Measurements from ENCODE around the gene SEMA4D. TPM values are rescaled to one million over a fixed set of nuclear protein-coding genes. Genes with fewer than 3 reads are reported as not detected.

SEMA4D gene
- total and polyA plus RNA-seq, 7 donors = 1.4 to 35.1 (median 4.6) TPM

GRCh38 chr9:89492586-89492985 is 5.3 kb downstream of the SEMA4D start:
- no peak overlapping the region for H3K27ac ChIP-seq
- no peaks in the 10 kb centered on the region for H3K36me3 ChIP-seq
- 94 to 98% methylated on average over 9 of the region's 9 CpGs for WGBS, 2 donors
- no peak for DNase-seq
- intact Hi-C loops (cut with DNase I) = no loop called here
- no peak for TF ChIP-seq POLR2AphosphoS5 (IDR thresholded peaks at IDR 0.05)
- no peak for TF ChIP-seq EP300 (IDR thresholded peaks at IDR 0.05)
- no peak for TF ChIP-seq POLR2A (IDR thresholded peaks at IDR 0.05)
- no peak for TF ChIP-seq CTCF (IDR thresholded peaks at IDR 0.05)
- no peaks in the 10 kb centered on the region for H3K27me3 ChIP-seq
- H3K9me3 ChIP-seq = no peaks in the 10 kb centered on the region
- H3K4me3 ChIP-seq = no peak overlapping the region
- peaks cover 0 to 13% (median 7%) of the 10 kb centered on the region in 4 donors for H3K4me1 ChIP-seq

GRCh38 chr9:89491694-89492093 is 6.2 kb downstream of the SEMA4D start:
- Histone ChIP-seq H3K9me3 (no peaks in the 10 kb centered on the region), H3K4me3 (no peak overlapping the region), H3K27ac (no peak overlapping the region), H3K4me1 (peaks cover 0 to 4% (median under 1%) of the 10 kb centered on the region in 4 donors), H3K36me3 (no peaks in the 10 kb centered on the region), H3K27me3 (no peaks in the 10 kb centered on the region)
- WGBS, 2 donors = 80 to 89% methylated on average over 9 of the region's 9 CpGs
- DNase-seq = no peak
- intact Hi-C loops (cut with DNase I) = no loop called here
- TF ChIP-seq POLR2A (IDR thresholded peaks at IDR 0.05) (no peak), POLR2AphosphoS5 (IDR thresholded peaks at IDR 0.05) (no peak), EP300 (IDR thresholded peaks at IDR 0.05) (no peak), CTCF (IDR thresholded peaks at IDR 0.05) (no peak)

- Histone ChIP-seq H3K36me3 (no peaks in the 10 kb centered on the region), H3K27ac (no peak overlapping the region), H3K9me3 (peaks cover 0 to 3% (median 1%) of the 10 kb centered on the region in 4 donors), H3K27me3 (no peaks in the 10 kb centered on the region), H3K4me3 (no peak overlapping the region), H3K4me1 (no peaks in the 10 kb centered on the region)
- intact Hi-C loops (cut with DNase I) = no loop called here
- TF ChIP-seq POLR2AphosphoS5 (IDR thresholded peaks at IDR 0.05) (no peak), POLR2A (IDR thresholded peaks at IDR 0.05) (no peak), CTCF (IDR thresholded peaks at IDR 0.05) (no peak), EP300 (IDR thresholded peaks at IDR 0.05) (no peak)
- DNase-seq = no peak
- 32 to 49% methylated on average over 13 of the region's 13 CpGs for WGBS, 2 donors
Observed at GRCh38 chr9:89489548-89490530, 8.1 kb downstream of the SEMA4D start.

- Histone ChIP-seq H3K4me1 (no peaks in the 10 kb centered on the region), H3K27ac (no peak overlapping the region), H3K9me3 (peaks cover 0 to 3% (median 1%) of the 10 kb centered on the region in 4 donors), H3K4me3 (no peak overlapping the region), H3K36me3 (no peaks in the 10 kb centered on the region), H3K27me3 (no peaks in the 10 kb centered on the region)
- no peak for DNase-seq
- WGBS, 2 donors = 91 to 93% methylated on average over 7 of the region's 7 CpGs
- TF ChIP-seq POLR2A (IDR thresholded peaks at IDR 0.05) = no peak
- TF ChIP-seq CTCF (IDR thresholded peaks at IDR 0.05) = no peak
- no peak for TF ChIP-seq EP300 (IDR thresholded peaks at IDR 0.05)
- TF ChIP-seq POLR2AphosphoS5 (IDR thresholded peaks at IDR 0.05) = no peak
- intact Hi-C loops (cut with DNase I) = no loop called here
Observed at GRCh38 chr9:89488936-89489335, 9.0 kb downstream of the SEMA4D start.
